ENCODE data around the gene SYNDIG1.

The SYNDIG1 gene

GRCh38 chr20:24657196-24657595, 187.8 kb downstream of the SYNDIG1 start:
- no peak for DNase-seq (ENCODE audit: extremely low spot score)
- TF ChIP-seq L3MBTL2 (conservative IDR thresholded peaks at IDR 0.05), result no peak
- no peak for TF ChIP-seq FOXM1 (IDR thresholded peaks at IDR 0.05; ENCODE audit: borderline replicate concordance)
- no peak for TF ChIP-seq FOXA1 (IDR thresholded peaks at IDR 0.05)
- no peak for TF ChIP-seq PKNOX1 (IDR thresholded peaks at IDR 0.05)
- CTCF ChIA-PET, result no interaction called here
- POLR2A ChIA-PET, result no interaction called here

- CTCF ChIA-PET, result no interaction called here
- DNase-seq (ENCODE audit: extremely low spot score), result no peak
- POLR2A ChIA-PET, result no interaction called here
- TF ChIP-seq LEF1 (IDR thresholded peaks at IDR 0.05; ENCODE audit: borderline replicate concordance), result no peak
- TF ChIP-seq SP1 (IDR thresholded peaks at IDR 0.05), result no peak
- TF ChIP-seq ZNF384 (IDR thresholded peaks at IDR 0.05), result no peak
- TF ChIP-seq TARDBP (IDR thresholded peaks at IDR 0.05), result no peak
- TF ChIP-seq ELF4 (IDR thresholded peaks at IDR 0.05), result no peak
- TF ChIP-seq ARNT (IDR thresholded peaks at IDR 0.05), result no peak
Observed at GRCh38 chr20:24657878-24658620, 188.6 kb downstream of the SYNDIG1 start.

GRCh38 chr20:24658920-24659660, 189.7 kb downstream of the SYNDIG1 start:
- TF ChIP-seq SP1 (IDR thresholded peaks at IDR 0.05) (no peak), HDGF (IDR thresholded peaks at IDR 0.05; ENCODE audit: borderline replicate concordance) (no peak), TARDBP (IDR thresholded peaks at IDR 0.05) (no peak), FOXA1 (IDR thresholded peaks at IDR 0.05) (no peak), PKNOX1 (IDR thresholded peaks at IDR 0.05) (no peak), CTBP1 (IDR thresholded peaks at IDR 0.05; ENCODE audit: borderline replicate concordance) (no peak), ZNF384 (IDR thresholded peaks at IDR 0.05) (no peak), FOXK2 (IDR thresholded peaks at IDR 0.05) (no peak), LEF1 (IDR thresholded peaks at IDR 0.05; ENCODE audit: borderline replicate concordance) (no peak), ELF4 (IDR thresholded peaks at IDR 0.05) (no peak), L3MBTL2 (conservative IDR thresholded peaks at IDR 0.05) (no peak), BHLHE40 (IDR thresholded peaks at IDR 0.05; ENCODE audit: borderline replicate concordance) (no peak), FOXM1 (IDR thresholded peaks at IDR 0.05; ENCODE audit: borderline replicate concordance) (no peak), ARNT (IDR thresholded peaks at IDR 0.05) (no peak), SUZ12 (IDR thresholded peaks at IDR 0.05) (no peak), NFRKB (IDR thresholded peaks at IDR 0.05) (no peak)
- CTCF ChIA-PET, result no interaction called here
- POLR2A ChIA-PET, result no interaction called here
- DNase-seq (ENCODE audit: extremely low spot score), result no peak

GRCh38 chr20:24659835-24660234, 190.4 kb downstream of the SYNDIG1 start:
- DNase-seq (ENCODE audit: extremely low spot score), result no peak
- TF ChIP-seq BHLHE40 (IDR thresholded peaks at IDR 0.05; ENCODE audit: borderline replicate concordance), result no peak
- TF ChIP-seq ELF4 (IDR thresholded peaks at IDR 0.05), result no peak
- TF ChIP-seq FOXA1 (IDR thresholded peaks at IDR 0.05), result no peak
- TF ChIP-seq NFRKB (IDR thresholded peaks at IDR 0.05), result no peak
- TF ChIP-seq HDGF (IDR thresholded peaks at IDR 0.05; ENCODE audit: borderline replicate concordance), result no peak
- TF ChIP-seq SP1 (IDR thresholded peaks at IDR 0.05), result no peak
- TF ChIP-seq FOXK2 (IDR thresholded peaks at IDR 0.05), result no peak
- no peak for TF ChIP-seq ZNF384 (IDR thresholded peaks at IDR 0.05)
- no peak for TF ChIP-seq PKNOX1 (IDR thresholded peaks at IDR 0.05)
- no peak for TF ChIP-seq LEF1 (IDR thresholded peaks at IDR 0.05; ENCODE audit: borderline replicate concordance)
- TF ChIP-seq ARNT (IDR thresholded peaks at IDR 0.05), result no peak
- no peak for TF ChIP-seq CTBP1 (IDR thresholded peaks at IDR 0.05; ENCODE audit: borderline replicate concordance)
- TF ChIP-seq L3MBTL2 (conservative IDR thresholded peaks at IDR 0.05), result no peak
- no peak for TF ChIP-seq TARDBP (IDR thresholded peaks at IDR 0.05)
- no peak for TF ChIP-seq FOXM1 (IDR thresholded peaks at IDR 0.05; ENCODE audit: borderline replicate concordance)
- no peak for TF ChIP-seq SUZ12 (IDR thresholded peaks at IDR 0.05)
- POLR2A ChIA-PET, result no interaction called here
- CTCF ChIA-PET, result no interaction called here

- no peak for TF ChIP-seq NFRKB (IDR thresholded peaks at IDR 0.05)
- no peak for TF ChIP-seq PKNOX1 (IDR thresholded peaks at IDR 0.05)
- no peak for TF ChIP-seq BHLHE40 (IDR thresholded peaks at IDR 0.05; ENCODE audit: borderline replicate concordance)
- no peak for TF ChIP-seq FOXM1 (IDR thresholded peaks at IDR 0.05; ENCODE audit: borderline replicate concordance)
- TF ChIP-seq ZNF384 (IDR thresholded peaks at IDR 0.05), result no peak
- TF ChIP-seq CTBP1 (IDR thresholded peaks at IDR 0.05; ENCODE audit: borderline replicate concordance), result no peak
- no peak for TF ChIP-seq HDGF (IDR thresholded peaks at IDR 0.05; ENCODE audit: borderline replicate concordance)
- TF ChIP-seq SUZ12 (IDR thresholded peaks at IDR 0.05), result no peak
- no peak for TF ChIP-seq FOXA1 (IDR thresholded peaks at IDR 0.05)
- TF ChIP-seq TARDBP (IDR thresholded peaks at IDR 0.05), result no peak
- no peak for TF ChIP-seq ELF4 (IDR thresholded peaks at IDR 0.05)
- TF ChIP-seq LEF1 (IDR thresholded peaks at IDR 0.05; ENCODE audit: borderline replicate concordance), result no peak
- no peak for TF ChIP-seq FOXK2 (IDR thresholded peaks at IDR 0.05)
- TF ChIP-seq SP1 (IDR thresholded peaks at IDR 0.05), result no peak
- no peak for TF ChIP-seq L3MBTL2 (conservative IDR thresholded peaks at IDR 0.05)
- TF ChIP-seq ARNT (IDR thresholded peaks at IDR 0.05), result no peak
- DNase-seq (ENCODE audit: extremely low spot score), result no peak
- ChIA-PET POLR2A (no interaction called here), CTCF (no interaction called here)
Observed at GRCh38 chr20:24660651-24661050, 191.2 kb downstream of the SYNDIG1 start.
